D721Med (cell line): ENCODE results near the gene KLHL25.
A peak's percentile ranks its signal among the peaks of the same experiment; 100 is the strongest.

Experiments used
- DNase-seq: peaks from one replicate; pipeline ENCODE4 v3.0.0; 2011; ENCODE audit warnings: low spot score; ENCODE audit not compliant: insufficient read length
- FAIRE-seq: peaks from 2 replicates; lab custom pipeline; 2011; peaks lifted over from hg19 to GRCh38; lab: Jason Lieb, UNC
- TF ChIP-seq, protein P1 (sequence below): IDR thresholded peaks from 2 replicates; pipeline ENCODE4 v1.5.1; 2012; ENCODE audit warnings: mild to moderate bottlenecking, control low read depth; ENCODE audit not compliant: insufficient read depth; ENCODE audit errors: missing control alignments

The KLHL25 gene

DNA sequence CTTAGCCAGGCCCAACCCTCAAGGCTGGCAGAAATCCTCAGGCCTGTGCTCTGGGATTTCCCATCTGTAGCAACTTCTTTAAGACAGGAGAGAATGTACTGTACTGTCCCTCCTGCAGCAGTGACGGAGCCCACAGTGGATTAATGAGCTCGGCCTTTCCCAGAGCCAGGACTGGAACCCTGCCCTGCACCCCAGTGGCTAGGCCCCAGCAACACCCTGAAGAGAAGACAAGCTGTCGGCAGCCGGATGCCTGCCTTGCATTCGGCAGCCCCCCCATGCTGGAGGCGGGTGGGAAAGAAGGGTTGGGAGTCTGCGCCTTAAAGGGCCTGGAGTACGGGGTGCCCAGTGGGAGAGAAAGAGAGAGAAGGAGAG lies 32.0 kb downstream of the KLHL25 start:
- FAIRE-seq (no peak), DNase-seq (no peak)
- TF ChIP-seq, protein P1, sequence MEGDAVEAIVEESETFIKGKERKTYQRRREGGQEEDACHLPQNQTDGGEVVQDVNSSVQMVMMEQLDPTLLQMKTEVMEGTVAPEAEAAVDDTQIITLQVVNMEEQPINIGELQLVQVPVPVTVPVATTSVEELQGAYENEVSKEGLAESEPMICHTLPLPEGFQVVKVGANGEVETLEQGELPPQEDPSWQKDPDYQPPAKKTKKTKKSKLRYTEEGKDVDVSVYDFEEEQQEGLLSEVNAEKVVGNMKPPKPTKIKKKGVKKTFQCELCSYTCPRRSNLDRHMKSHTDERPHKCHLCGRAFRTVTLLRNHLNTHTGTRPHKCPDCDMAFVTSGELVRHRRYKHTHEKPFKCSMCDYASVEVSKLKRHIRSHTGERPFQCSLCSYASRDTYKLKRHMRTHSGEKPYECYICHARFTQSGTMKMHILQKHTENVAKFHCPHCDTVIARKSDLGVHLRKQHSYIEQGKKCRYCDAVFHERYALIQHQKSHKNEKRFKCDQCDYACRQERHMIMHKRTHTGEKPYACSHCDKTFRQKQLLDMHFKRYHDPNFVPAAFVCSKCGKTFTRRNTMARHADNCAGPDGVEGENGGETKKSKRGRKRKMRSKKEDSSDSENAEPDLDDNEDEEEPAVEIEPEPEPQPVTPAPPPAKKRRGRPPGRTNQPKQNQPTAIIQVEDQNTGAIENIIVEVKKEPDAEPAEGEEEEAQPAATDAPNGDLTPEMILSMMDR, result no peak

DNA sequence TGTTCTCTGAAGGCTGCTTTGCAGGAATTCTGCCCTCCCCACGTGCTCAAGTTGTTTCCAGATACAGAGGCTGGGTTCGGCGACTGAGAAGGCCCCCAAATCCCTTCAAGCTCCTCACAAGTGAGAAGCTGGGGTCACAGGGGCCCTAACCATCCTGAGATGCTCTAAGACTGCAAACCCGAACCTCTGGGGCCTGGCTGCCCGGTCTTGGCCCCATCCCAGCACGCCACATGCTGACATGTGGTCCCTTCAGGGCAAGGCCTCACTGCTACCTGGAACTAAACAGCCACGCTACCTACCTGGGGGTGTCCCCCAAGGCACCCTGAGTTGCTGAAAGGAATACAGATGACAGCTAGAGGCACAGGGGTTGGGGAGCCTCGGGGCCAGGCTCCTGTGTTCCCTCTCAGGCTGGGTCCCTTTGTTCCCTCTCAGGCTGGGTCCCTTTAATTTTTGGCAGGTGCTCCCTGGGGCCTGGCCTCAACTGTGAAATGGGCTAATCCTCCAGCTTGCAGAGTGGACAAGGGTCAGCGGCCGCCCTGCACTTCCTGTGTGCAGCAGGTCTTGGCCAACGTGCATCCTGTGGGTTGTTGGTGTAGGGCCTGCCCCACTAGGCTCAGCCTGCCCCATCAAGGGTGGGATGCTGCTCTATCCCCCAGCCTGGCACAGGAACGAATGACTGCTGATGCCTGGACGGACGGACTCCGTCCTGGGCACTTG lies 32.5 kb downstream of the KLHL25 start:
- no peak for FAIRE-seq
- TF ChIP-seq, protein P1, result no peak
- no peak for DNase-seq

DNA sequence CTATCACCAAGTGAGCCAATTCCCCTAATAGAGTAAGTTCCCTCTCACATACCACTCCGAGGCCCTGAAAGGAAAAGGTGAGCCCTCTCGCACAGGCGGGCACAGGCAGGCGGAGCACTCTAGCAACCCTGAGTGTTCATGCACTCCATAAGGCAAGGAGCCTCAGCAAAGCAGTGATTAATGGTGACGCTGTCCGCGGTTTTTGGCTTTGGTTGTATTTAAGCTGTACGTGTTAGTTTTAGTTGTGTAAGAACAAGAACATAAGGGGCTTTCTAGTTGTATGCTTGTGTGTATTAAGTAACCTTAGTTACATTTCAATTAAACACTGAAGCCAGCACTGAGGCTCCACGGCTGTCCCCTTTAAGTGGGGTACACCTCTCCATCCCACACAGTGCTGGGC lies 33.1 kb downstream of the KLHL25 start:
- TF ChIP-seq, protein P1, result no peak
- FAIRE-seq, result no peak
- no peak for DNase-seq

- TF ChIP-seq, protein P1, result peak; percentile 25
- FAIRE-seq (no peak), DNase-seq (no peak)
Observed at GRCh38 chr15:85760531-85761371, 34.0 kb downstream of the KLHL25 start.

- DNase-seq, result no peak
- FAIRE-seq, result no peak
- TF ChIP-seq, protein P1, result no peak
Observed at GRCh38 chr15:85760049-85760448, 34.7 kb downstream of the KLHL25 start.

- no peak for DNase-seq
- TF ChIP-seq, protein P1, result no peak
- no peak for FAIRE-seq
Observed at GRCh38 chr15:85759376-85759775, 35.3 kb downstream of the KLHL25 start.

DNA sequence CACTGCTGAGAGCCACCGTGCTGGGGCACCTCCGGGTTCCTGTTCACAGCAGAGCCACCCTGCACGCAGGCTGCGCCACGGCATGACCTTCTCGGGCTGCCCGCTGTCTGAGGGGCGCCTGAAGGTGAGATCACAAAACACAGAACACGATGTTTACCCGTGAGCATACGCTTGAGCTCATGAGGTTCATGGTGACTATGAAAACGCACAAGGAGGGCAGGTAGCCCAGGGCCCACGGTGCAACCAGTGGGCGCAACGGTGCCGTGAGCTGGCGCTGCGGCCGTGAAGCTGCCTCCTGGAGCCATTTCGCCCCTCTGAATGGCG lies 36.1 kb downstream of the KLHL25 start:
- no peak for DNase-seq
- TF ChIP-seq, protein P1, result no peak

More for the DNA sequence above, 36.1 kb downstream of the KLHL25 start:
- no peak for FAIRE-seq
